NCI-H345 treated with DMSO at 0.1 percent for 48 hours (cell line): ENCODE results near the gene LTBP2.

Source experiments
- DNase-seq: peaks from one replicate; lab custom pipeline; 2025; ENCODE audit not compliant: unreplicated experiment; lab: John Stamatoyannopoulos, UW

The LTBP2 gene

GRCh38 chr14:74574706-74575105 is 37.3 kb downstream of the LTBP2 start:
- no peak for DNase-seq

DNA sequence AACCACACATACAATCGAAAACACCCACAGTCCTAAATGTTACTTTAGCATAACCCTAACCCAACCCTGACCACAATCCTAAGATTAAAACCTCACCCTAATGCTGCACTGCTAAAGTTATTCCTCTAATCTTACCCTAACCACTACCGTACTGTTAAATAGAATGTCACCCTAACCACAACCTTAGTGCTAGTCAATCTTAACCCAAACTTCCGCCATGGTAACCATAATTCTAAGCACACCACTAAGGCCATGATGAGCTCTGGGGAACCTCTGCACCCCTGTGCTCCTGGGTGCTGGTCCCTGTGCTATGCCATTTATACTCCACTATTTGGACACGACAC is 38.0 kb downstream of the LTBP2 start:
- no peak for DNase-seq

- no peak for DNase-seq
These were observed 38.5 kb downstream of the LTBP2 start for GRCh38 chr14:74573421-74574089.

DNA sequence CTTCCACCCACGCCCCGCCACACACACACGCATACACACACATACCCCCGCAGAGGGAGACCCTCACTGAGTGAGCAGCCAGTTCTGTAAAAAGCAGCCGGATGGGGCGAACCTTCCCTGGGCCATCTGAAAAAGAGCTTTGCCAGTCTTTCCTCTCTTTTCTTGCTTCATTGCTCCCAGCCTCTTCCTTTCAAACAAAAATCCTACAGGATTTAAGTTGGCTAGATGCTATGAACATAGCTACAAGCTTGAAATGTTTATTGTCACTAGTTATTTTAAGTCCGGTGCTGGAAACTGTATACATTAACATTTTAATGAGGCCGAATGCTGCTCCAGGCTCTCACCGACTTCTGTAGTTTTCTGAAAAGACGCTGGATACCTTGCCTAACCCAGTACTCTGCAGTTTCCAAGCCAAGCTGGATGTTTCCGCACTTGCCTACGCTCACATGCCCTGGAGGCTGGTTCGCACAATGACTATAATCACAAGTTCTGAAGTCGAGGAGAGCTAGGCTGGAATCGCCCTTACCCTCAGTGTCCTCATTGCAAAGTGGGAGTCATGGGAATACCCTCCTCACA is 39.2 kb downstream of the LTBP2 start:
- DNase-seq: no peak

DNA sequence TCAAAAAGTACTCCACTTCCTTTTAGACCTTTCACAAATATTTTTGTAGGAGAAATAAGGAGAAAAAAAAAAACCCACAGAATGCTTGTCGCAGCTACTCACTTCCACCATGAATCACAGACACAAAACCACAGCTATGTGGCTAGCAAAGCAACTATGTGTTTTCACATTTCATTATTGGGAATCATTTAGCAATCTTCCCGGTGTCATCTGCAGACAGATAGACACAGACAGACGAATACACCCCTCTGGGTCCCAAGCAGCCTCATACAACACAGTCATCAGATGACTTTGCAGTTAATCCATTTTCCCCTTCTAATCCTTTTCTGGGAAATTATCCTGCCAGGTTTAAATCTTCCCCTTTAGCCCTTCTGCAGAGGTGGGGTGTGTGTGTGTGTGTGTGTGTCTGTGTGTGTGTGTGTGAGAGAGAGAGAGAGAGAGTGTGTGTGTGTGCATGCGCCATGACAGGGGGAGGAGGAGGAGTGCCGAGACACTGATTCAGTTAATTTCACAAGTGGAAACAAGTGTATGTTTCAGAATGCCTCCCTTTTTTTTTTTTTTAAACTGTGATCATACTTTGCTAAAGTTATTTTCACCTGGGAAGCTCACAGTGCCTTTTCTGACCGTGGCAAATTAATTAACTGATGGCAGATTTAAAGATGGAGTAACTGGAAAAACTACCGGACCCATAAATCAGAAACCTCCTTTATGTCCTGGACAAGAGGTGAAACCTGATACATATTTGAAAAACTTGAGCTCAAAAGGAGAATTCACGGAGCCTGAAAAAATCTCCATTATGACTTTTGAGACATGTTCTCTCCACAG is 39.9 kb downstream of the LTBP2 start:
- DNase-seq: no peak

- no peak for DNase-seq
These were observed 40.6 kb downstream of the LTBP2 start for GRCh38 chr14:74571441-74571841.

- DNase-seq: no peak
These were observed 41.3 kb downstream of the LTBP2 start for GRCh38 chr14:74570696-74571095.

DNA sequence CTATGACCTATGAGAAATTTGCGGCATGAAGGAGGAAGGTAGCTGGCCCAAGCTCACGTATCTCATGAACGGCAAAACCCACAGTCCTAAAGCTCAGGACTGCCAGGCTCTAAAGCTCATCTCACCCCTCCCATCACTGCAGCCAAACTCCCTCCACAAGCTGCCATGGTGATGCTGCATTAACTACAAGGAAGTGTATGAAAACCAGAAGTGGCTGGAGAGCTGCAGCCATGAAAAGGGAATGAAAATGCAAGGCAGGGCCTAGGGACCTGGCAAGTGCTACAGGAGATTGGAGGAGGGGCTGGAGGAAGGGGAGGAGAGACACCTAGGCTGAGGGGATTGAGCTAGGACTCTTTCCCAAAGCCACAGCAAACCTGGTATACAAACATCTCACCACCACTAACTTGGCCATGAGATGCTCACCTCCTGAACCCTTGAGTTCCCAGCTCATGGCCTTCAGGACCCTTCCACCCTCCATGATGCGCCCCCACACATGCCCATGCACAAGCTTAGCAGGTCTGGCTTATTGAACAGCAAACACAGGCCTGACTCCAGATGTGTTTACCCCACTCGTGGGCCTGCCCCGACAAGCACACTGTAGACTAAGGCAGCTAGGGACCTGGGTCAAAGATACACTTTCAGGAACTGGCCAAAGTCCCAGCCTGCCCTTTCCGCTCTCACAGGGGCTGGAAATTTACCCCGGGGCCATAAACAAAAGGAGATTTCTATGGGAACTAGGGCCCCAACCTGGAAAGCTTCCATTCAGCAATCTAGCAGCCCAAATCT is 42.0 kb downstream of the LTBP2 start:
- DNase-seq: no peak

GRCh38 chr14:74569387-74569786 is 42.6 kb downstream of the LTBP2 start:
- no peak for DNase-seq

DNA sequence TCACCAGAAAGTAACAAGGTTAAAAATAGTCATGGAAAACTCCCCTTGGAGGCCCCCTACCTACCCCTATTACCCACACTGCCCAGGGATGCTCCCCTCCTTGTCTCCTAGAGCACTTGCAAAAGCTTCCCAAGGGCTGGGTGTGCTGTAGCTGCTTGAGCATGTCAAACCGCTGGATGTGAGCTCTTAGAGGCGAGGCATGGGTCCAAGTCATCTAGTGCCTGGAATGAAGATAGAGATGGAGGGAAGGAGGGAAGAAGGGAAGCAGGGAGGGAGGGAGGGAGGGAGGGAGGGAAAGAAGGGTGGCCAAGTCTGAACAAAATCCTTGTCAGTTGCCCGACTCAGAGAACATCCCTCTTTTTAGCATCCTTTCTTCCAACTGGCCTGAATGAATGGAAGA is 43.1 kb downstream of the LTBP2 start:
- DNase-seq: no peak

DNA sequence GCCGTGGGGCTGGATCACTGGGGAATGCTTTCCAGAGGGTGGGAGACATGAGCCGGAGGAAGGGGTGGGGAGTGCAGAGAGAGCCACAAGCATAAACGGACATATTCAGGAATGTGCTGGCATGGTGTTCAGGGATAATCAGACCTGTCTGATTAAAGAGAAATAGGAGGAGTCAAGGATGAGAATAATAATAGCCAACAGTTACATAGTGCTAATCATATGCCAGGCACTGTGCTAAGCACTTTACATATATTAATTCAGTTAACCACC is 43.7 kb downstream of the LTBP2 start:
- no peak for DNase-seq

- DNase-seq: no peak
These were observed 44.2 kb downstream of the LTBP2 start for GRCh38 chr14:74567646-74568379.

- DNase-seq: no peak
These were observed 44.8 kb downstream of the LTBP2 start for GRCh38 chr14:74567219-74567618.

- no peak for DNase-seq
These were observed 45.6 kb downstream of the LTBP2 start for GRCh38 chr14:74566174-74567141.

- no peak for DNase-seq
These were observed 48.4 kb downstream of the LTBP2 start for GRCh38 chr14:74563586-74564159.

GRCh38 chr14:74563233-74563585 is 48.8 kb downstream of the LTBP2 start:
- peak; percentile 8 for DNase-seq

DNA sequence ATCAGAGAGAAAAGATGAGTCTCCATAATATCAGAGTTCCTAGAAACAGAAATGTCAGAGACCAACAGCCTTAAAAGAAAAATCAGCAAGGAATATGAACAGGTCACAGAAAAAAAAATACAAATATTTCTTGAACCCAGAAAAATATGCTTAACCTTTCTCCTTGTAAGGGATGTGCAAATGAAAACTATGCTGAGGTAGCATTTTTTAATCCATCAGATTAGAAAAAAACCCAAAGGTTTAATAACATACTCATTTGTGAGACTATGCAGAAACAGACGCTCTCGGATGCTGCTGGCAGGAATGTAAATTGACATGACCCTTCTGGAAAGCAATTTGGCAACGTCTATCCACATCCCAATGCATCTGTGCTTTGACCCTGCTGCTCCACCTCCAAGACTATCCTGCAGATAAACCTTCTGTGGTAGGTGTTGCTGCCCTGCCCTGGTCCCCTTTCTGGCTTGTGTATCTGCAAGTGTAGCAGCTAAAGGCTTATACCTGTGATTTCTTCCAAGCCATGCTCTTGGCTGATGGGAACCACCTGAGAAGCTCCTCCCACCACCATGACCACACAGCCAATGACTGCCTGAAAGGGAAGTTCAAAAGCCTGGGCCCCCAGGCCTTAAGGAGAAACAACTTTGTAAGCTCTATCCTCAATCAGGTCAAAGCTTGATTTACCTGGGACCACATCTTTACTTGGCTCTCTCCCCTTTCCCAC is 49.4 kb downstream of the LTBP2 start:
- no peak for DNase-seq

GRCh38 chr14:74558655-74559054 is 53.4 kb downstream of the LTBP2 start:
- no peak for DNase-seq

DNA sequence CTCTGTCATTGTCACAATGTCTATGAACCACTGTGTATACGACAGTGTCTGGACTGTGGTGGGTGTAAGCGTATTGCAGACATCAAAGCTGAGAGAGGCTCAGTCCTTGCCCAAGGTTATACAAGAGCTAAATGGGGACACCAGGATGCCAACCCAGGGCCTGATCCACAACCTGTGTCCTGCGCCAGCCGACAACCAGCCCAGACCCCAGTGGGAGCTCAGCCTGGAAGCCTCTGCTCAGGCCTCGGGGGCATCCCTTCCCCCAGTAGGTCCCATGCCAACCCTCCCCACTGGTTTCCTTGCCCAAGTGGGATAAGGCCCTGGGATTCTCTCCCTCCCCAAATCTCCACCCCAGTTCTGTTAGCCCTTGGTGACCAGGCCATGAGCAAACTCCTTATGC is 54.3 kb downstream of the LTBP2 start:
- no peak for DNase-seq
